GM18498 (cell line): ENCODE results near the gene TP53TG5.

Experiments used
- ATAC-seq: cut with Tn5 transposase; IDR thresholded peaks from one replicate; pipeline ENCODE4 v1.9.1; 2021; ENCODE audit warnings: mild to moderate bottlenecking, moderate library complexity; ENCODE audit not compliant: unreplicated experiment

The TP53TG5 gene

GRCh38 chr20:45336530-45337366 lies 41.4 kb downstream of the TP53TG5 start:
- no peak for ATAC-seq

GRCh38 chr20:45330476-45330875 lies 47.6 kb downstream of the TP53TG5 start:
- ATAC-seq: no peak

- no peak for ATAC-seq
Observed at GRCh38 chr20:45329497-45330319, 48.4 kb downstream of the TP53TG5 start.

DNA sequence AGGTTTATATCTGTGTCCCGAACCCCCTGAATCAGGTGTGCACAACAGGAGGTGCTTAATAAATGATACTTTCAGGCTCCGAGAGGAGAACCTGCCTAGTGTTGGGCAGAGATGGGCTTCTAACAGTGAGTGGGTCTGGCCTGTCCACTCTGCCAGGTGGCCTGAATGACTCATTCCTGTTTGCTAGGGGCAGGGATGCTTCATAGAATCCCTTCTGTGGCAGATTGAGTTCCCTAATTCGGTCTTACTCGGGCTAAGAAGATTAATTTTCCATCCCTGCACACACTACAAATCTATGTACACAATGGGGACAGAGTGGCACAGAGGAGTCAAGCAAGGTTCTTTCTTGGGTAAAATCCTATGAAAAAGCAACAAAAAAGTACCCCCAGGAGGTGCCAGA lies 49.7 kb downstream of the TP53TG5 start:
- no peak for ATAC-seq

GRCh38 chr20:45325371-45325770 lies 52.8 kb downstream of the TP53TG5 start:
- no peak for ATAC-seq

DNA sequence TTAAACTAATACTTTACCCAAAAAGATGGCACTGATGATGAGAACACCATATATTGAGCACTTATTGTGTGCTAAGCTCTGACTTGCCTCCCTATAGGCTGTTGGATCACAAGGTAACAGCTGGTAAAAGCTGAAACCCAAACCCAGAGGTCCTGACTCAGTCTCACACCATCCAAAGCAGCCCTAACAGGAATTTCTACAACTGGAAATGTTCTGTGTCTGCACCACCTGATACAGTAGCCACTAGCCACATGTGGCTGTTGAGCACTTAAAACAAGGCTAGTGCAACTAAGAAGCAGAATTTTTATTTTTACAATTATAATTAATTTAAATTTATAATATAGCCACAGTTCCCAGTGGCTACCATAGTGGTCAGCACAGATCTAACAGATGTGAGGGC lies 54.4 kb downstream of the TP53TG5 start:
- ATAC-seq: no peak

DNA sequence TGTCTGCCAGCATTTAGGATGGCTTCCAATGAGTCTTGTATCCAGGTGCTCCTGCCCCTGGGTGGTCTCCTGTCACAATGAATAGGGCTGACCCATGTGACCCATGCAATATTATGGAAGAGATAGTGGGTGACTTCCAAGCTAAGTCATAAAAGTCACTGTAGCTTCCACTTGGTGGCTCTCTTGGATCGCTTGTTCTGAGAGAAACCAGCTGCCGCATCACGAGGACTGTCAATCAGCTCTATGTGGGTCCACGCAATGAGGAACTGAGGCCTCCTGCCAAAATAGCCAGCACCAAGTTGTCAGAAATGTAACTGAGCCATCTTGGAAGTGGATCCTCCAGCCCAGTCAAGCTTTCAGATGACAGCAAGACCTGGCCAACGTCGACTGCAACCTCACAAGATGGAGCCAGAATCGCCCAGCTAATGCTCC lies 55.2 kb downstream of the TP53TG5 start:
- peak; percentile 43 for ATAC-seq
